H1 (cell line): ENCODE measurements around the gene DLK2.
"Not testable (repeated sequence)": the region's sequence is repeated elsewhere in the genome, so short reads cannot be mapped to it uniquely, and the experiment has no call there.

ENCODE experiments used
- CTCF ChIP-seq, 3 experiments: IDR thresholded peaks; 1 replicate in 2 of 3; 2 replicates in 1 of 3; pipeline versions ENCODE4 v1.5.1 to v1.6.1; 2011; ENCODE audit warnings: low read length in 3 of 3, mild to moderate bottlenecking in 3 of 3, inconsistent platforms in 2 of 3, low read depth in 1 of 3, moderate library complexity in 1 of 3; ENCODE audit not compliant: insufficient read depth in 1 of 3; ENCODE audit errors: control extremely low read depth in 1 of 3
- EZH2 ChIP-seq: fragments of 200-600 bp; sonication (generic); IDR thresholded peaks from 2 replicates; pipeline ENCODE4 v1.7.1; 2012; ENCODE audit warnings: low read depth, mild to moderate bottlenecking, moderate library complexity, low read length, inconsistent platforms; ENCODE audit not compliant: severe bottlenecking
- JUN ChIP-seq: IDR thresholded peaks from 2 replicates; pipeline ENCODE4 v1.6.1; 2011; ENCODE audit warnings: low read depth, mild to moderate bottlenecking, improper control_type of control experiment, low read length
- TAF1 ChIP-seq: IDR thresholded peaks from 2 replicates; pipeline ENCODE4 v1.6.1; 2011; ENCODE audit warnings: mild to moderate bottlenecking, low read depth, low read length
- TEAD4 ChIP-seq: IDR thresholded peaks from 2 replicates; pipeline ENCODE4 v1.6.1; 2012; ENCODE audit warnings: low read depth, low read length, inconsistent platforms, mixed read lengths
- ZNF274 ChIP-seq: IDR thresholded peaks from 2 replicates; pipeline ENCODE4 v1.7.0; 2012; ENCODE audit warnings: low read length, borderline replicate concordance; ENCODE audit errors: extremely low read depth

GRCh38 chr6:43458154-43458553, 2.8 kb upstream of the DLK2 start:
- TF ChIP-seq JUN; TEAD4; CTCF (IDR thresholded peaks at IDR 0.05; ENCODE audit: control extremely low read depth in 1 of 3, insufficient read depth in 1 of 3, low read depth in 1 of 3, low read length in 3 of 3); EZH2; ZNF274; TAF1: not testable (repeated sequence)
